H9 (cell line): ENCODE data around the gene C11orf91. TPM values are rescaled to one million over a fixed set of nuclear protein-coding genes. Genes with fewer than 3 reads are reported as not detected.

ENCODE experiments used
- DNase-seq: peaks from one replicate; pipeline ENCODE4 v3.0.0-alpha.2; 2017
- H2AFZ ChIP-seq: one replicate; pipeline ENCODE4 v1.6.1; 2013; ENCODE audit warnings: mild to moderate bottlenecking, low read length, control low read depth, moderate library complexity
- H2AK5ac ChIP-seq: 2 replicates; pipeline ENCODE4 v1.6.1; 2013; ENCODE audit warnings: low read length, control low read depth, mixed read lengths; ENCODE audit not compliant: insufficient read length
- H2BK120ac ChIP-seq: one replicate; pipeline ENCODE4 v1.6.1; 2013; ENCODE audit warnings: low read depth, mild to moderate bottlenecking, low read length, control low read depth, inconsistent platforms; ENCODE audit not compliant: poor library complexity, severe bottlenecking
- H2BK12ac ChIP-seq: 2 replicates; pipeline ENCODE4 v1.6.1; 2013; ENCODE audit warnings: low read length, control low read depth, mixed read lengths, low read depth; ENCODE audit not compliant: insufficient read length
- H2BK15ac ChIP-seq: 2 replicates; pipeline ENCODE4 v1.6.1; 2013; ENCODE audit warnings: low read depth, low read length, control low read depth
- H2BK20ac ChIP-seq: one replicate; pipeline ENCODE4 v1.6.1; 2013; ENCODE audit warnings: low read depth, mild to moderate bottlenecking, low read length, control low read depth, inconsistent platforms; ENCODE audit not compliant: poor library complexity, severe bottlenecking
- H2BK5ac ChIP-seq: 2 replicates; pipeline ENCODE4 v1.6.1; 2013; ENCODE audit warnings: low read length, control low read depth, mixed read lengths; ENCODE audit not compliant: insufficient read length
- H3K14ac ChIP-seq: 2 replicates; pipeline ENCODE4 v1.6.1; 2013; ENCODE audit warnings: low read length, control low read depth; ENCODE audit not compliant: insufficient read depth
- H3K18ac ChIP-seq: 2 replicates; pipeline ENCODE4 v1.6.1; 2013; ENCODE audit warnings: low read depth, mild to moderate bottlenecking, mixed read lengths, low read length, control low read depth; ENCODE audit not compliant: insufficient read length
- H3K23ac ChIP-seq: 2 replicates; pipeline ENCODE4 v1.6.1; 2013; ENCODE audit warnings: low read length, control low read depth, mixed read lengths, low read depth; ENCODE audit not compliant: insufficient read length
- H3K23me2 ChIP-seq: 2 replicates; pipeline ENCODE4 v1.6.1; 2013; ENCODE audit warnings: low read depth, mild to moderate bottlenecking, mixed read lengths, low read length, control low read depth; ENCODE audit not compliant: insufficient read length, poor library complexity, severe bottlenecking
- H3K27ac ChIP-seq: 2 replicates; pipeline ENCODE4 v1.5.1; 2013; ENCODE audit warnings: low read length, control low read depth, mixed read lengths, low read depth; ENCODE audit not compliant: insufficient read length
- H3K27me3 ChIP-seq: 2 replicates; pipeline ENCODE4 v1.6.1; 2013; ENCODE audit warnings: low read length, control low read depth, inconsistent platforms; ENCODE audit not compliant: insufficient read depth
- H3K4ac ChIP-seq: 2 replicates; pipeline ENCODE4 v1.6.1; 2013; ENCODE audit warnings: low read depth, mild to moderate bottlenecking, control low read depth, inconsistent platforms, low read length, moderate library complexity
- H3K4me1 ChIP-seq: 2 replicates; pipeline ENCODE4 v1.6.1; 2013; ENCODE audit warnings: low read length, control low read depth, inconsistent platforms; ENCODE audit not compliant: insufficient read depth
- H3K4me2 ChIP-seq: 2 replicates; pipeline ENCODE4 v1.6.1; 2013; ENCODE audit warnings: low read length, control low read depth, mixed read lengths; ENCODE audit not compliant: insufficient read length, insufficient read depth
- H3K56ac ChIP-seq: 2 replicates; pipeline ENCODE4 v1.6.1; 2013; ENCODE audit warnings: low read depth, mild to moderate bottlenecking, mixed read lengths, low read length, control low read depth; ENCODE audit not compliant: insufficient read length
- H3K79me1 ChIP-seq: 2 replicates; pipeline ENCODE4 v1.6.1; 2013; ENCODE audit warnings: low read depth, mild to moderate bottlenecking, moderate library complexity, low read length, control low read depth, inconsistent platforms; ENCODE audit not compliant: insufficient read depth, poor library complexity, severe bottlenecking
- H3K79me2 ChIP-seq: 2 replicates; pipeline ENCODE4 v1.6.1; 2013; ENCODE audit warnings: low read length, control low read depth, inconsistent platforms; ENCODE audit not compliant: insufficient read depth
- H3K9ac ChIP-seq: 2 replicates; pipeline ENCODE4 v1.6.1; 2013; ENCODE audit warnings: low read length, control low read depth, mixed read lengths; ENCODE audit not compliant: insufficient read length; ENCODE audit errors: extremely low read depth
- H3K9me3 ChIP-seq: one replicate; pipeline ENCODE4 v1.6.1; 2013; ENCODE audit warnings: low read depth, low read length, inconsistent platforms; ENCODE audit not compliant: control insufficient read depth
- H3T11ph ChIP-seq: one replicate; pipeline ENCODE4 v1.6.1; 2013; ENCODE audit warnings: mild to moderate bottlenecking, low read length, control low read depth, inconsistent platforms
- H4K20me1 ChIP-seq: one replicate; pipeline ENCODE4 v1.6.1; 2013; ENCODE audit not compliant: control insufficient read depth, insufficient read length, insufficient read depth
- H4K5ac ChIP-seq: 2 replicates; pipeline ENCODE4 v1.6.1; 2013; ENCODE audit warnings: low read depth, mild to moderate bottlenecking, mixed read lengths, low read length, control low read depth; ENCODE audit not compliant: insufficient read length
- H4K8ac ChIP-seq: replicated peaks from 2 replicates; pipeline ENCODE4 v1.6.1; 2013; ENCODE audit warnings: low read length, control low read depth, mixed read lengths, low read depth; ENCODE audit not compliant: insufficient read length
- H4K91ac ChIP-seq: 2 replicates; pipeline ENCODE4 v1.6.1; 2013; ENCODE audit warnings: low read depth, mild to moderate bottlenecking, moderate library complexity, mixed read lengths, low read length, control low read depth; ENCODE audit not compliant: insufficient read length
- H3K27ac Mint-ChIP-seq, 3 experiments: 2 replicates in 2 of 3; 3 replicates in 1 of 3; pipeline ENCODE4 v1.8.0; 2020 to 2021; ENCODE audit warnings: mixed read lengths in 3 of 3, mild to moderate bottlenecking in 1 of 3, moderate library complexity in 1 of 3
- H3K27me3 Mint-ChIP-seq: 2 replicates; pipeline ENCODE4 v1.8.0; 2021; ENCODE audit warnings: low read depth, mild to moderate bottlenecking, moderate library complexity, mixed read lengths
- H3K36me3 Mint-ChIP-seq, 3 experiments: 2 replicates in 2 of 3; 3 replicates in 1 of 3; pipeline ENCODE4 v1.8.0; 2020 to 2021; ENCODE audit warnings: low read depth in 3 of 3, mixed read lengths in 3 of 3; ENCODE audit not compliant: insufficient read depth in 1 of 3
- H3K4me1 Mint-ChIP-seq, 2 experiments: 2 replicates each; pipeline ENCODE4 v1.8.0; 2020; ENCODE audit warnings: mixed read lengths in 2 of 2
- H3K4me3 Mint-ChIP-seq, 2 experiments: 2 replicates in 1 of 2; 3 replicates in 1 of 2; pipeline ENCODE4 v1.8.0; 2020 to 2021; ENCODE audit warnings: mild to moderate bottlenecking in 2 of 2, mixed read lengths in 2 of 2, moderate library complexity in 1 of 2
- H3K9me3 Mint-ChIP-seq, 2 experiments: 2 replicates in 1 of 2; 3 replicates in 1 of 2; pipeline ENCODE4 v1.8.0; 2020; ENCODE audit warnings: mild to moderate bottlenecking in 2 of 2, mixed read lengths in 2 of 2, moderate library complexity in 1 of 2
- CTCF ChIP-seq: fragments of 200-600 bp; sonication (generic); conservative IDR thresholded peaks from 3 replicates; pipeline ENCODE4 v1.8.0; 2021; ENCODE audit warnings: antibody characterized with exemption, mild to moderate bottlenecking
- WGBS: extraction: QIAGEN DNeasy Blood & Tissue Kit; methylation state at CpG from one replicate; pipeline ENCODE4 v1.1.7; 2013; ENCODE audit warnings: missing lambda C conversion rate, low lambda C conversion rate, mixed read lengths; ENCODE audit not compliant: insufficient read length; ENCODE audit errors: extremely low coverage; 5-methylcytosine and 5-hydroxymethylcytosine counted together
- total RNA-seq: library from RNA; stranded (reverse); gene quantifications from 2 replicates; pipeline ENCODE4 v1.2.1, GENCODE V29; 2021

Gene C11orf91
- total RNA-seq, 1 experiment from 2014 or later = not detected

- Histone ChIP-seq H4K20me1 (no peaks in the 10 kb centered on the region), H2BK20ac (no peak overlapping the region), H2BK12ac (no peak overlapping the region), H3K4me2 (no peak overlapping the region), H3K79me2 (no peaks in the 10 kb centered on the region), H3K14ac (no peak overlapping the region), H2AFZ (no peak overlapping the region), H3K23me2 (no peaks in the 10 kb centered on the region), H4K91ac (no peak overlapping the region), H2BK5ac (no peak overlapping the region), H2BK15ac (no peak overlapping the region), H2AK5ac (no peak overlapping the region), H4K5ac (no peak overlapping the region), H3K9ac (no peak overlapping the region), H2BK120ac (no peak overlapping the region), H3K56ac (no peak overlapping the region), H3K9me3 (no peaks in the 10 kb centered on the region), H3K18ac (no peak overlapping the region), H3K23ac (no peak overlapping the region), H3K27me3 (no peaks in the 10 kb centered on the region), H3K79me1 (no peaks in the 10 kb centered on the region), H3K4ac (no peak overlapping the region), H3T11ph (no peak overlapping the region), H3K4me1 (peaks cover 9% of the 10 kb centered on the region; the same call in 1 of the 2 replicates), H4K8ac (no peak overlapping the region), H3K27ac (no peak overlapping the region)
- no peak for DNase-seq
- H3K27me3 Mint-ChIP-seq = no peaks in the 10 kb centered on the region
- no peak for TF ChIP-seq CTCF
- H3K9me3 Mint-ChIP-seq = no peaks in the 10 kb centered on the region; a peak in 1 of 5 replicates
- no CpG with 5 or more reads among the region's 5 CpGs for WGBS
- peaks cover 0 to under 1% (median 0%) of the 10 kb centered on the region in 3 experiments; a peak in 3 of 7 replicates for H3K36me3 Mint-ChIP-seq
- no peak overlapping the region for H3K4me3 Mint-ChIP-seq
- peaks cover 41 to 43% of the 10 kb centered on the region in 2 experiments for H3K4me1 Mint-ChIP-seq
- peak overlapping the region in 1 of 3 experiments; percentile 62; a peak in 1 of 7 replicates for H3K27ac Mint-ChIP-seq
These were observed 30.2 kb downstream of the C11orf91 start for GRCh38 chr11:33670250-33671011.
